Fibroblast of pulmonary artery (primary cell): ENCODE measurements around the gene FOXB2.

ENCODE experiments used
- DNase-seq: peaks from one replicate; pipeline ENCODE4 v3.0.0-alpha.2; 2010; ENCODE audit warnings: low read depth
- H3K4me3 ChIP-seq: replicated peaks from 2 replicates; pipeline ENCODE4 v1.5.1; 2011; ENCODE audit warnings: low read depth, mild to moderate bottlenecking, control low read depth, low read length, moderate library complexity
- CTCF ChIP-seq: IDR thresholded peaks from 2 replicates; pipeline ENCODE4 v1.5.1; 2011; ENCODE audit warnings: mild to moderate bottlenecking, control low read depth, low read length, inconsistent platforms; ENCODE audit errors: missing control alignments

The FOXB2 gene

GRCh38 chr9:77020413-77021290 lies 1.2 kb downstream of the FOXB2 start:
- no peak overlapping the region for H3K4me3 ChIP-seq
- TF ChIP-seq CTCF: no peak
- DNase-seq: no peak

- no peak overlapping the region for H3K4me3 ChIP-seq
- DNase-seq: no peak
- TF ChIP-seq CTCF: no peak
Observed at GRCh38 chr9:77021291-77021894, 1.9 kb downstream of the FOXB2 start.

- H3K4me3 ChIP-seq: no peak overlapping the region
- no peak for TF ChIP-seq CTCF
- no peak for DNase-seq
Observed at GRCh38 chr9:77021922-77022782, 2.7 kb downstream of the FOXB2 start.

- no peak overlapping the region for H3K4me3 ChIP-seq
- no peak for DNase-seq
- TF ChIP-seq CTCF: no peak
Observed at GRCh38 chr9:77022783-77023440, 3.5 kb downstream of the FOXB2 start.

GRCh38 chr9:77023726-77024125 lies 4.3 kb downstream of the FOXB2 start:
- TF ChIP-seq CTCF: no peak
- H3K4me3 ChIP-seq: no peak overlapping the region
- DNase-seq: no peak

- no peak overlapping the region for H3K4me3 ChIP-seq
- no peak for TF ChIP-seq CTCF
- no peak for DNase-seq
Observed at GRCh38 chr9:77024776-77025545, 5.5 kb downstream of the FOXB2 start.
